ENCODE results near the gene TIMM50.

DNA sequence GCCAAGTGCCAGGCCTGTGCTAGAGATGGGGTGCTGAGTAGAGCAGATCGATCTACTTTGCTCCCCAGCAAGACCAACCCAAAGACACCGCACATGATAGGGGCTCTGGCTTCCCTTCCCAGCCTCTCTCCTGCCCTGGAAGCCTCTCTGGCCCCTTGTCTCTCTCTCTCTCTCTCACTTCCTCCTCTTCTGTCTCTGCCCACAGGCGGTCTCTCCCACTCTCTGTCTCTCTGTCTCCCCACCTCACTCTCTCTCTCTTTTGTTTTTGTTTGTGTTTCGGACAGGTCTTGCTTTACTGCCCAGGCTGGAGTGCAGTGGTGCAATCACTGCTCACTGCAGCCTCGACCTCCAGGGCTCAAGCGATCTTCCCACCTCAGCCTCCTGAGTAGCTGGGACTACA is 35.6 kb downstream of the TIMM50 start:
- TF ChIP-seq POLR2A (IDR thresholded peaks at IDR 0.05) = no peak
- TF ChIP-seq, protein P1, sequence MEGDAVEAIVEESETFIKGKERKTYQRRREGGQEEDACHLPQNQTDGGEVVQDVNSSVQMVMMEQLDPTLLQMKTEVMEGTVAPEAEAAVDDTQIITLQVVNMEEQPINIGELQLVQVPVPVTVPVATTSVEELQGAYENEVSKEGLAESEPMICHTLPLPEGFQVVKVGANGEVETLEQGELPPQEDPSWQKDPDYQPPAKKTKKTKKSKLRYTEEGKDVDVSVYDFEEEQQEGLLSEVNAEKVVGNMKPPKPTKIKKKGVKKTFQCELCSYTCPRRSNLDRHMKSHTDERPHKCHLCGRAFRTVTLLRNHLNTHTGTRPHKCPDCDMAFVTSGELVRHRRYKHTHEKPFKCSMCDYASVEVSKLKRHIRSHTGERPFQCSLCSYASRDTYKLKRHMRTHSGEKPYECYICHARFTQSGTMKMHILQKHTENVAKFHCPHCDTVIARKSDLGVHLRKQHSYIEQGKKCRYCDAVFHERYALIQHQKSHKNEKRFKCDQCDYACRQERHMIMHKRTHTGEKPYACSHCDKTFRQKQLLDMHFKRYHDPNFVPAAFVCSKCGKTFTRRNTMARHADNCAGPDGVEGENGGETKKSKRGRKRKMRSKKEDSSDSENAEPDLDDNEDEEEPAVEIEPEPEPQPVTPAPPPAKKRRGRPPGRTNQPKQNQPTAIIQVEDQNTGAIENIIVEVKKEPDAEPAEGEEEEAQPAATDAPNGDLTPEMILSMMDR (IDR thresholded peaks at IDR 0.05) = no peak
